ENCODE measurements around the gene DBR1.

Gene DBR1

DNA sequence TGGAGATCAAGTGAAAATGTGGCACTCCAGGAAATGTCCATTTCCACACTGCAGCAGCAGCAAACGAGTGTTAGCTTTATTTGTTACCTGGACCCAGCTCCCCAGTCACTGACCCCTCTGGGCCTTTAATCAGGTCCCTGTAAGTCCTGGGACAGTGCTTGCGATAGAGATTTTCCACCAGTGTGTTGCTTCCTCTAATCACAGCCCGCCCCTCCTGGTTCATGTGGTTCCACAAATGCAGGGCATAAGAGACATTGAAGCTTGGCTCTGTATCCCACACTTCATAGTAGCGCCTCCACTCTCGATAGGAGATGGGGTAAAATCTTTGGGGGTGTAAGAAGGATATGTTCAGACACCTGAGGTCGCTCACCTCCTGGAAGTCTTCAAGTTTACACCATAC lies 50.5 kb downstream of the DBR1 start:
- TF ChIP-seq, protein P1, sequence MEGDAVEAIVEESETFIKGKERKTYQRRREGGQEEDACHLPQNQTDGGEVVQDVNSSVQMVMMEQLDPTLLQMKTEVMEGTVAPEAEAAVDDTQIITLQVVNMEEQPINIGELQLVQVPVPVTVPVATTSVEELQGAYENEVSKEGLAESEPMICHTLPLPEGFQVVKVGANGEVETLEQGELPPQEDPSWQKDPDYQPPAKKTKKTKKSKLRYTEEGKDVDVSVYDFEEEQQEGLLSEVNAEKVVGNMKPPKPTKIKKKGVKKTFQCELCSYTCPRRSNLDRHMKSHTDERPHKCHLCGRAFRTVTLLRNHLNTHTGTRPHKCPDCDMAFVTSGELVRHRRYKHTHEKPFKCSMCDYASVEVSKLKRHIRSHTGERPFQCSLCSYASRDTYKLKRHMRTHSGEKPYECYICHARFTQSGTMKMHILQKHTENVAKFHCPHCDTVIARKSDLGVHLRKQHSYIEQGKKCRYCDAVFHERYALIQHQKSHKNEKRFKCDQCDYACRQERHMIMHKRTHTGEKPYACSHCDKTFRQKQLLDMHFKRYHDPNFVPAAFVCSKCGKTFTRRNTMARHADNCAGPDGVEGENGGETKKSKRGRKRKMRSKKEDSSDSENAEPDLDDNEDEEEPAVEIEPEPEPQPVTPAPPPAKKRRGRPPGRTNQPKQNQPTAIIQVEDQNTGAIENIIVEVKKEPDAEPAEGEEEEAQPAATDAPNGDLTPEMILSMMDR (IDR thresholded peaks at IDR 0.05; ENCODE audit: insufficient read depth, missing control alignments) = no peak
- DNase-seq (ENCODE audit: insufficient read length, low spot score) (no peak), FAIRE-seq (no peak)

DNA sequence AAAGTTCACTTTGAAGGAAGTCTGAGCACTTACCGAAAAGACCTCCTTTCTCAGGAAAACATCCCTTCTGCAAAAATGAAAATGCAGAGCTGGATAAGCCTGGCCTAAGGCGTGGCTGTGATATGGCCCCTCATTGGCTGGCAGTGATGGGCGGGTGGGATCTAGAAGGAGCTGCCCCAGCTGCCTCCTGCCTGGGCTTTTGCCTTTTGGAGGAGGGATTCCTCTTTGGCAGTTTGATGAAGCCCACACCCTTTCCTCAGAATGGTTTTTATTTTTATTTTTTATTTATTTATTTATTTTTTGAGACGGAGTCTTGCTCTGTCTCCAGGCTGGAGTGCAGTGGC lies 55.3 kb downstream of the DBR1 start:
- FAIRE-seq = no peak
- no peak for DNase-seq (ENCODE audit: insufficient read length, low spot score)
- TF ChIP-seq, protein P1 (IDR thresholded peaks at IDR 0.05; ENCODE audit: insufficient read depth, missing control alignments) = no peak

DNA sequence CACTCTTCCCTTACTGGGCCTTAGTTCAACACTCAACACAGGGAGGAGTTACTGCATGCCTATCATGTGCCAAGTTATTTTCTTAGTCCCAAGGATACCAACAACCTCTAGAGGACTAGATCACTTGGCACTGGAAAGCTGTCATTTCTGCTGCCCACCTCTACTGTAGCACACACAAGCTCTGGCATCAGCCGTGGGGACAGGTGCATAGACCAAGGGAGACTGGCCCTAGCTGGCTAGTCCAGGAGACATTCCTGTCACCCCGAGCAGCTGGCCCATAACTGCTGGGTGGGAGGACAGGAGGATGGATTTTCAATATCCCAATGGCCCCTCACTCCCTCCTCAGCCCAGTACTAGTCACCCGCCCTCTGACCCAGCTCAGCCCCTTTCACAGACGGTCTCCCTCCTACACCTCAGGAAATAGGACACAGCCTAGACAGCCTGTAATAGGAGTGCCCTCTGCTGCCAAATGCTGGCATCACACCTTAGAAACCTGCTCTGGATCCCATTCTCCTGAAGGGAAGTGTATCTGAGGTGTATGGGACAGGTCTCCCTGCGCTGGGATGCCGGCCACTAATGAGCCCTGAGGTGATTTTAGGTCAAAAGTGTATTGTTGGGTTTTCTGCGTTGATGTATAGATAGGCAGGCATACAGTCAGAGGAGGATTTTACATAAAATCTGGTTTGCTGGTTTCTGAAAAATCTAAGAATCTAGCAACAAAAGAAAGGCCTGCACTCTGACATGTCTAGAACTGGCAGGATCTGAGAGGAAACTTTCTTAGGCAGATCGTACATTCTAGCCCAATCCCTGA lies 55.9 kb downstream of the DBR1 start:
- TF ChIP-seq, protein P1 (IDR thresholded peaks at IDR 0.05; ENCODE audit: insufficient read depth, missing control alignments) = peak; percentile 92
- FAIRE-seq = no peak
- peak; percentile 29 for DNase-seq (ENCODE audit: insufficient read length, low spot score)

DNA sequence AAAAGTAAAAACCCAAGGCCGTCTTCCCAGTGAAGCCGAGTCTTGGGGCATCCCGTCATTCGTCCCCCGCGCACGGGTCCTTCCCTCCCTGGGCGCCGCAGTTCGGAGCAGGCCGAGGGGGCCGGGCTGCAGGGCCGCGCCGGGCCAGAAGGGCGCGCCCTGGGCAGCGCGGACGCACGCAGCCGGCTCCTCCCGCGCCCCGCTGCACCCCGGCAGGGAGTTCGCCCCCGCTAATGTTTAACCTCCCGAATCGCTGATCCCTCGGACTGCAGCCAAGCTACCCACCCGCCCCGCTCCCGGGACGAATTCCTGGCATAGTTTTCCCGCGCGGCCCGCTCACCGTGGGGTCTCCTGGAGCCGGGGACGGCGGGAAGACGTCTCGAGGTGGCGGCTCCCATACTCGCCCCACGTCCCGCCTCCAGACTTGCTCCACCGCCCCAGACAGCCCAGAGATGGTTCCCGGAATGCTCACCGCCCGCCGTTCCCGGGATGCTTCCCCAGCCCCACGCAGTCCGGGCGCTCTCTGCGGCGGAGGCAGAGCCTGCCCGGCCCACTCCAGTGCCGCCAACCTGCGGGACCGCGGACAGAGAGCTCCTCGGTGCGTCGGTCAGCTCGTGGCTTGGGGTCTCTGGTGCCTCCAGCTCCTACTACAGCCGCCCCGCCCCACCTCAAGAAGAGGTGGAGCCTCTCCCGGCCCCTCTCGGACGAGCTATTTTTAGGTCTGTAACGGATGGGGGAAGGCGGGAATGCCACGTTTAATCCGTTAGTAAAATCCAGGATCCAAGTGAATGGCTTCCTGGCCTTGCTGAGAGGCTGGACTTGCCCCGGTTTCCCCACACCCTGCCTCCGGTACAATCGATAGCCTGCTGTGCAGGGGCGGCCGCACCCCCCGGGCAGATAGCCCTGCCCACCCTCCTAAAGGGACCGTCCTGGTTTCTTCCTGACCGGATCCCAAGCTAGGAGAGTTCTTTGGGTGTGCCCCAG lies 59.4 kb downstream of the DBR1 start, which contains the start of gene DZIP1L:
DZIP1L (minus strand) TSS at position 621 of the 984 bp plus-strand sequence. CDS start 11,637 bp downstream, outside the sequence.
- TF ChIP-seq, protein P1 (IDR thresholded peaks at IDR 0.05; ENCODE audit: insufficient read depth, missing control alignments) = peak; percentile 24
- peak; percentile 28 for DNase-seq (ENCODE audit: insufficient read length, low spot score)
- no peak for FAIRE-seq

DNA sequence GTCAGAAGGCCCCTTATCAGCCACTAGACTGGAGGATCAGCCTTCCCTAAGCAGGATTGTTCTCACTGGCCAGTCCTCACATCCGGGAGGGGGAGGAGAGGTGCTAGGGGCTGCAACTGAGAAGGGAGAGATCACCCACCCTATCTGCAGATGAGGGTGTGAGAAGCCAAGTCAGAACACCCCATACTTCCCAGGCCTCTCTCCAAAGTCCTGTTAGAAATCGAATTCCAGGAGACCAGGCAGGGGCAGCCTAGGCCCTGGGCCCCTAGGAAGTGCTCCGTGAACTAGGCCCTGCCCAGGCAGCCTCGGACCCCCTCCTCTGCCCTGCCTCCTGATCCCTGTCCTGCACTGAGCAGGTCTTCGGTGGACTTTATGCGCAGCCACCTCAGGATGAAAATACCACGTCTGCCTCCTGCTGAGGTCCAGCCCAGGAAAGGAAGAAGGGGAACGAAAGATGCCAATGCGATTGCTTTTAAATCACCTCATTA lies 60.2 kb downstream of the DBR1 start:
- FAIRE-seq (no peak), DNase-seq (ENCODE audit: insufficient read length, low spot score) (no peak)
- TF ChIP-seq, protein P1 (IDR thresholded peaks at IDR 0.05; ENCODE audit: insufficient read depth, missing control alignments) = no peak

DNA sequence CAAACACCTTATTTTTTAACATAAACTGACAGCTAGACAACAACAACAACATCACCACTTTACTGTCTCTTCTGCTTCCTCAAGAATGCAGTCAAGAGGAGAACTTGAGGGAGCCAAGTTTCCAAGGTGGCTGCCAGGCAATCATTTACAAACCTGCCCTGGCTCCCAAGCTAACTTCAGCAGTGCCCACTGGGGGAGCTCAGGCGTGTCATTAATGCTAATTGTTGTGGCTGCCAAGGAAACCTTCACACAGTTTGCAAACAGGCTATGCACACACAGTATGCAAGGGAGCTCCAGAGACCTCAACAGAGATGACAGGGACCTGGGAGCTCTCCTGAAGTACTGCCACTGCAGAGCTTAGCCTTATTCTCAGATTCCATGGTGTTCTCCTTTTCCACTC lies 61.4 kb downstream of the DBR1 start:
- FAIRE-seq (no peak), DNase-seq (ENCODE audit: insufficient read length, low spot score) (no peak)
- TF ChIP-seq, protein P1 (IDR thresholded peaks at IDR 0.05; ENCODE audit: insufficient read depth, missing control alignments) = no peak

Data from D721Med (cell line).